K562 (cell line): Measurements from ENCODE around the gene SHANK1. TPM values are rescaled to one million over a fixed set of nuclear protein-coding genes. Genes with fewer than 3 reads are reported as not detected.

Experiments used
- ATAC-seq: fragments of 200-7000 bp; cut with Tn5 transposase; 3 replicates; pipeline ENCODE4 v1.9.1; 2020; ENCODE audit warnings: moderate library complexity
- BruUV-seq: library from RNA; stranded (reverse); fragments of 400-500 nt; replicated peaks from 2 replicates; lab custom pipeline; 2021; lab: Mats Ljungman, UMichigan
- CTCF ChIA-PET: fragments of 300-600 bp; formaldehyde crosslinking; extraction: SDS; loops from one replicate; lab custom pipeline; 2021; ENCODE audit warnings: low intra/inter-chr PET ratio; lab: Yijun Ruan, JAX
- POLR2A ChIA-PET: fragments of 300-600, 350-650 bp; sonication (Branson Sonifier 250); formaldehyde crosslinking; extraction: SDS; loops from one replicate; lab custom pipeline; 2021; ENCODE audit warnings: antibody characterized with exemption, inconsistent platforms; lab: Yijun Ruan, JAX
- DNase-seq, 4 experiments: peaks; one replicate each; pipeline versions ENCODE4 v3.0.0 to v3.0.0-alpha.2; 2011 to 2018; ENCODE audit warnings: low spot score in 3 of 4, mixed read lengths in 3 of 4; ENCODE audit errors: extremely low read depth in 1 of 4
- FAIRE-seq: peaks from 2 replicates; lab custom pipeline; 2011; peaks lifted over from hg19 to GRCh38; lab: Jason Lieb, UNC
- H2AFZ ChIP-seq: 2 replicates; pipeline ENCODE4 v1.6.0; 2011; ENCODE audit warnings: low read depth, low read length, control low read depth, inconsistent platforms
- H3K27ac ChIP-seq: fragments of 200-600 bp; 3 replicates; pipeline ENCODE4 v1.8.0; 2011; ENCODE audit warnings: low read depth, mild to moderate bottlenecking, control low read depth, inconsistent platforms, low read length, moderate library complexity, mixed read lengths; ENCODE audit errors: extremely low read depth
- H3K27me3 ChIP-seq, 2 experiments: fragments of 300-600 bp in 1 of 2; 2 replicates in 1 of 2; 3 replicates in 1 of 2; pipeline versions ENCODE4 v1.6.0 to v1.8.0; 2011; ENCODE audit warnings: inconsistent platforms in 2 of 2, low read length in 2 of 2, mild to moderate bottlenecking in 1 of 2, mixed read lengths in 1 of 2, moderate library complexity in 1 of 2; ENCODE audit not compliant: control insufficient read depth in 2 of 2, insufficient read depth in 2 of 2
- H3K36me3 ChIP-seq: fragments of 300-600 bp; 3 replicates; pipeline ENCODE4 v1.8.0; 2011; ENCODE audit warnings: mild to moderate bottlenecking, low read length, inconsistent platforms; ENCODE audit not compliant: control insufficient read depth, insufficient read depth
- H3K4me1 ChIP-seq, 2 experiments: fragments of 200-600 bp in 1 of 2; replicated peaks in 1 of 2; 2 replicates in 1 of 2; 3 replicates in 1 of 2; pipeline versions ENCODE4 v1.5.1 to v1.8.0; 2011; ENCODE audit warnings: inconsistent platforms in 2 of 2, low read length in 2 of 2, mild to moderate bottlenecking in 1 of 2, mixed read lengths in 1 of 2, moderate library complexity in 1 of 2; ENCODE audit not compliant: control insufficient read depth in 2 of 2, insufficient read depth in 2 of 2
- H3K4me2 ChIP-seq: 2 replicates; pipeline ENCODE4 v1.6.1; 2011; ENCODE audit warnings: low read length, control low read depth, inconsistent platforms, mixed read lengths; ENCODE audit not compliant: insufficient read depth
- H3K4me3 ChIP-seq: fragments of 200-600 bp; sonication (generic), shearing (Covaris generic); 2 replicates; pipeline ENCODE4 v1.5.1; 2016; ENCODE audit warnings: control low read depth, inconsistent platforms
- H3K79me2 ChIP-seq: fragments of 200-600 bp; 3 replicates; pipeline ENCODE4 v1.8.0; 2011; ENCODE audit warnings: low read length, inconsistent platforms; ENCODE audit not compliant: control insufficient read depth, insufficient read depth
- H3K9ac ChIP-seq, 2 experiments: 2 replicates each; pipeline versions ENCODE4 v1.6.0 to v1.6.1; 2011; ENCODE audit warnings: low read depth in 2 of 2, low read length in 2 of 2, control low read depth in 1 of 2, inconsistent platforms in 1 of 2, mild to moderate bottlenecking in 1 of 2, mixed read lengths in 1 of 2; ENCODE audit not compliant: insufficient read depth in 1 of 2
- H3K9me1 ChIP-seq: one replicate; pipeline ENCODE4 v1.6.0; 2011; ENCODE audit warnings: inconsistent platforms, mild to moderate bottlenecking, low read length, moderate library complexity; ENCODE audit not compliant: control insufficient read depth, insufficient read depth
- H3K9me3 ChIP-seq: replicated peaks from 2 replicates; pipeline ENCODE4 v1.5.1; 2011; ENCODE audit warnings: low read depth, low read length, inconsistent platforms; ENCODE audit not compliant: control insufficient read depth, insufficient read depth
- H4K20me1 ChIP-seq: replicated peaks from 2 replicates; pipeline ENCODE4 v1.6.1; 2011; ENCODE audit warnings: low read length, inconsistent platforms, mixed read lengths; ENCODE audit not compliant: control insufficient read depth, insufficient read depth
- ATF1 ChIP-seq, 2 experiments: fragments of 450-650 bp in 1 of 2; IDR thresholded peaks; 2 replicates each; pipeline ENCODE4 v1.6.1; 2016; ENCODE audit warnings: missing compliant biosample characterization in 1 of 2, missing genetic modification characterization in 1 of 2
- CHD2 ChIP-seq: IDR thresholded peaks from 2 replicates; pipeline ENCODE4 v1.6.1; 2011; ENCODE audit warnings: low read depth, low read length
- CREM ChIP-seq: IDR thresholded peaks from 2 replicates; pipeline ENCODE4 v1.6.1; 2014; ENCODE audit warnings: antibody characterized with exemption, low read depth
- EP400 ChIP-seq: fragments of 450-650 bp; IDR thresholded peaks from 2 replicates; pipeline ENCODE4 v1.6.1; 2017; ENCODE audit warnings: antibody characterized with exemption, mild to moderate bottlenecking, moderate library complexity
- ESRRA ChIP-seq: fragments of 450-650 bp; IDR thresholded peaks from 2 replicates; pipeline ENCODE4 v1.6.1; 2014; ENCODE audit warnings: low read depth, mild to moderate bottlenecking, moderate library complexity, borderline replicate concordance
- ETV1 ChIP-seq: fragments of 450-650 bp; conservative IDR thresholded peaks from 2 replicates; pipeline ENCODE4 v1.6.1; 2016; ENCODE audit warnings: missing genetic modification characterization, control low read depth, low read depth, missing compliant biosample characterization
- KLF6 ChIP-seq: fragments of 250-450 bp; sonication (Bioruptor Pico); IDR thresholded peaks from 2 replicates; pipeline ENCODE4 v1.4.0; 2020; ENCODE audit warnings: mild to moderate bottlenecking, moderate library complexity, borderline replicate concordance
- MLLT1 ChIP-seq, 2 experiments: fragments of 450-650 bp; IDR thresholded peaks; 2 replicates each; pipeline ENCODE4 v1.6.1; 2016
- MTF1 ChIP-seq: fragments of 250-450 bp; sonication (Bioruptor Pico); IDR thresholded peaks from 2 replicates; pipeline ENCODE4 v1.9.0; 2021; ENCODE audit warnings: moderate library complexity, mild to moderate bottlenecking, inconsistent platforms, borderline replicate concordance
- NR2C2 ChIP-seq, 2 experiments: fragments of 200-800 bp in 1 of 2; sonication (Bioruptor generic) in 1 of 2; sonication (generic) in 1 of 2; formaldehyde crosslinking in 1 of 2; IDR thresholded peaks; 2 replicates each; pipeline versions ENCODE4 v1.6.1 to v1.8.0; 2016 to 2022; ENCODE audit warnings: mild to moderate bottlenecking in 1 of 2, missing compliant biosample characterization in 1 of 2, missing genetic modification characterization in 1 of 2, missing genetic modification reagents in 1 of 2
- PCBP2 ChIP-seq: fragments of 200-400 bp; formaldehyde crosslinking; IDR thresholded peaks from 2 replicates; pipeline ENCODE4 v1.6.1; 2018; ENCODE audit warnings: low read length, low read depth, mild to moderate bottlenecking, moderate library complexity; ENCODE audit not compliant: poor library complexity, severe bottlenecking
- RFX1 ChIP-seq: fragments of 450-650 bp; IDR thresholded peaks from 2 replicates; pipeline ENCODE4 v1.6.1; 2016; ENCODE audit warnings: mild to moderate bottlenecking, moderate library complexity
- SAFB2 ChIP-seq: fragments of 200-400 bp; formaldehyde crosslinking; IDR thresholded peaks from 2 replicates; pipeline ENCODE4 v1.6.1; 2018; ENCODE audit warnings: borderline replicate concordance, low read length, low read depth, moderate library complexity; ENCODE audit not compliant: severe bottlenecking
- SNIP1 ChIP-seq: fragments of 450-650 bp; IDR thresholded peaks from 2 replicates; pipeline ENCODE4 v1.7.1; 2017; ENCODE audit warnings: low read depth, mild to moderate bottlenecking
- TCF3 ChIP-seq: sonication (generic); formaldehyde crosslinking; IDR thresholded peaks from 2 replicates; pipeline ENCODE4 v1.4.0; 2020; ENCODE audit warnings: mild to moderate bottlenecking, missing genetic modification reagents
- U2AF2 ChIP-seq: fragments of 200-400 bp; formaldehyde crosslinking; optimal IDR thresholded peaks from 2 replicates; pipeline ENCODE3; 2017; ENCODE audit warnings: low read depth, mild to moderate bottlenecking, low read length
- ZKSCAN3 ChIP-seq: fragments of 250-450 bp; sonication (Bioruptor Pico); IDR thresholded peaks from 2 replicates; pipeline ENCODE4 v1.4.0; 2020
- ZNF445 ChIP-seq: fragments of 250-450 bp; sonication (Bioruptor Pico); IDR thresholded peaks from 2 replicates; pipeline ENCODE4 v1.4.0; 2020; ENCODE audit warnings: low read depth, mild to moderate bottlenecking, moderate library complexity
- WGBS: fragments of 100-300 bp; shearing (Covaris generic); methylation state at CpG from one replicate; pipeline ENCODE4 v1.1.6; 2016; ENCODE audit warnings: low coverage, mixed read lengths; ENCODE audit not compliant: insufficient coverage; ENCODE audit errors: missing lambda C conversion rate; 5-methylcytosine and 5-hydroxymethylcytosine counted together
- in situ Hi-C: fragments of 300-500 bp; cut with MboI; formaldehyde crosslinking; loops from 4 replicates; pipeline ENCODE4 v1.15.0; 2018; ENCODE audit warnings: inconsistent platforms, mixed read lengths
- intact Hi-C: fragments of 100-400 bp; cut with micrococcal nuclease; formaldehyde crosslinking; loops from 2 replicates; pipeline ENCODE4 v1.14.2; 2022
- polyA plus RNA-seq, 8 experiments: library from polyadenylated mRNA; depleted of rRNA in 4 of 8; stranded (reverse) in 5 of 8; unstranded in 3 of 8; fragments of >200 nt; fragmentation: Nextera tagmentation in 2 of 8; fragmentation: Illumina TruSeq in 1 of 8; extraction: Ambion mirVana in 2 of 8; extraction: Trizol in 1 of 8; gene quantifications; 2 replicates each; pipeline versions ENCODE4 v1.2.1 to v1.2.3, GENCODE V29; 2011 to 2014; ENCODE audit warnings: inconsistent platforms in 1 of 8, missing spikeins in 1 of 8
- total RNA-seq, 7 experiments: library from RNA; depleted of rRNA in 6 of 7; stranded (reverse); fragments of >200 nt in 6 of 7; fragmentation: Illumina TruSeq in 2 of 7; extraction: Trizol in 2 of 7; gene quantifications; 2 replicates each; pipeline versions ENCODE4 v1.2.1 to v1.2.3, GENCODE V29; 2011 to 2021; ENCODE audit warnings: low replicate concordance in 1 of 7
- TF ChIP-seq, protein P1 (sequence below), 2 experiments: fragments of 450-650 bp in 1 of 2; IDR thresholded peaks; 2 replicates each; pipeline ENCODE4 v1.6.1; 2011 to 2017; ENCODE audit warnings: low read depth in 2 of 2, antibody characterized with exemption in 1 of 2, borderline replicate concordance in 1 of 2, low read length in 1 of 2, mild to moderate bottlenecking in 1 of 2, mixed read lengths in 1 of 2; ENCODE audit not compliant: control insufficient read depth in 1 of 2

SHANK1 gene
- total and polyA plus RNA-seq, 9 of the 15 experiments (the other 6 are each of a cell fraction or from before 2014, with no cell fraction given), result 0.33 to 1.3 (median 0.55) TPM; not detected in 2

- DNase-seq (no peak), FAIRE-seq (no peak), ATAC-seq (no peak)
- TF ChIP-seq ATF1 (CRISPR knock-in tag; IDR thresholded peaks at IDR 0.05), result no peak
- no peak for TF ChIP-seq ATF1 (tag; IDR thresholded peaks at IDR 0.05)
- no peak for TF ChIP-seq MTF1 (CRISPR knock-in tag)
- no peak for TF ChIP-seq NR2C2 (CRISPR knock-in tag; IDR thresholded peaks at IDR 0.05)
- no peak for TF ChIP-seq NR2C2 (tag; IDR thresholded peaks at IDR 0.05)
- TF ChIP-seq KLF6 (CRISPR knock-in tag), result no peak
- TF ChIP-seq, protein P1, sequence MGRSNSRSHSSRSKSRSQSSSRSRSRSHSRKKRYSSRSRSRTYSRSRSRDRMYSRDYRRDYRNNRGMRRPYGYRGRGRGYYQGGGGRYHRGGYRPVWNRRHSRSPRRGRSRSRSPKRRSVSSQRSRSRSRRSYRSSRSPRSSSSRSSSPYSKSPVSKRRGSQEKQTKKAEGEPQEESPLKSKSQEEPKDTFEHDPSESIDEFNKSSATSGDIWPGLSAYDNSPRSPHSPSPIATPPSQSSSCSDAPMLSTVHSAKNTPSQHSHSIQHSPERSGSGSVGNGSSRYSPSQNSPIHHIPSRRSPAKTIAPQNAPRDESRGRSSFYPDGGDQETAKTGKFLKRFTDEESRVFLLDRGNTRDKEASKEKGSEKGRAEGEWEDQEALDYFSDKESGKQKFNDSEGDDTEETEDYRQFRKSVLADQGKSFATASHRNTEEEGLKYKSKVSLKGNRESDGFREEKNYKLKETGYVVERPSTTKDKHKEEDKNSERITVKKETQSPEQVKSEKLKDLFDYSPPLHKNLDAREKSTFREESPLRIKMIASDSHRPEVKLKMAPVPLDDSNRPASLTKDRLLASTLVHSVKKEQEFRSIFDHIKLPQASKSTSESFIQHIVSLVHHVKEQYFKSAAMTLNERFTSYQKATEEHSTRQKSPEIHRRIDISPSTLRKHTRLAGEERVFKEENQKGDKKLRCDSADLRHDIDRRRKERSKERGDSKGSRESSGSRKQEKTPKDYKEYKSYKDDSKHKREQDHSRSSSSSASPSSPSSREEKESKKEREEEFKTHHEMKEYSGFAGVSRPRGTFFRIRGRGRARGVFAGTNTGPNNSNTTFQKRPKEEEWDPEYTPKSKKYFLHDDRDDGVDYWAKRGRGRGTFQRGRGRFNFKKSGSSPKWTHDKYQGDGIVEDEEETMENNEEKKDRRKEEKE (IDR thresholded peaks at IDR 0.05; ENCODE audit: borderline replicate concordance in 1 of 2, control insufficient read depth in 1 of 2, low read depth in 2 of 2, low read length in 1 of 2), result no peak
- TF ChIP-seq TCF3, result no peak
- no peak for TF ChIP-seq PCBP2
- TF ChIP-seq EP400, result no peak
- TF ChIP-seq U2AF2, result no peak
- no peak for TF ChIP-seq CHD2
- TF ChIP-seq ESRRA, result no peak
- no peak for TF ChIP-seq RFX1
- no peak for TF ChIP-seq CREM
- TF ChIP-seq SNIP1, result no peak
- no peak for TF ChIP-seq MLLT1 (IDR thresholded peaks at IDR 0.05)
- TF ChIP-seq SAFB2, result no peak
- no peak for TF ChIP-seq ZNF445 (CRISPR knock-in tag)
- TF ChIP-seq ETV1 (tag), result no peak
- no peak for TF ChIP-seq ZKSCAN3 (CRISPR knock-in tag)
- Histone ChIP-seq H3K36me3 (no peaks in the 10 kb centered on the region), H2AFZ (no peak overlapping the region), H3K9me1 (no peaks in the 10 kb centered on the region), H3K4me1 (peaks cover 0 to 19% of the 10 kb centered on the region in 2 experiments; a peak in 2 of 5 replicates), H3K4me3 (no peak overlapping the region), H3K4me2 (no peak overlapping the region), H4K20me1 (no peaks in the 10 kb centered on the region), H3K9me3 (no peaks in the 10 kb centered on the region), H3K79me2 (no peaks in the 10 kb centered on the region), H3K9ac (no peak overlapping the region), H3K27me3 (peaks cover 9 to 49% of the 10 kb centered on the region in 2 experiments; a peak in 4 of 5 replicates), H3K27ac (no peak overlapping the region)
- in situ Hi-C loops, result no loop called here
- POLR2A ChIA-PET, result interaction anchor here (0.6 to 1.2 kb wide), 2 partner anchors 9 to 81 kb away, joined by 3 read pairs; no protein-coding TSS in a partner anchor
- BruUV-seq, result no TSS peak
- 19% methylated on average over 5 of the region's 6 CpGs for WGBS
- intact Hi-C loops, result no loop called here
- CTCF ChIA-PET, result no interaction called here
These were observed 6.8 kb downstream of the SHANK1 start for GRCh38 chr19:50712833-50713232.
